HFFc6 (cell line): ENCODE measurements around the gene AFAP1. TPM values are rescaled to one million over a fixed set of nuclear protein-coding genes. Genes with fewer than 3 reads are reported as not detected.
"Not testable (repeated sequence)": the region's sequence is repeated elsewhere in the genome, so short reads cannot be mapped to it uniquely, and the experiment has no call there.

ENCODE experiments used
- DNase-seq: peaks from one replicate; pipeline ENCODE4 v3.0.0-alpha.2; 2018
- H3K27ac Mint-ChIP-seq: 2 replicates; pipeline ENCODE4 v1.8.0; 2020; ENCODE audit warnings: mild to moderate bottlenecking, mixed read lengths
- H3K27me3 Mint-ChIP-seq: 2 replicates; pipeline ENCODE4 v1.8.0; 2021; ENCODE audit warnings: mild to moderate bottlenecking, moderate library complexity, mixed read lengths; ENCODE audit not compliant: insufficient read depth
- H3K36me3 Mint-ChIP-seq: 2 replicates; pipeline ENCODE4 v1.8.0; 2021; ENCODE audit warnings: low read depth, mixed read lengths
- H3K4me1 Mint-ChIP-seq: 2 replicates; pipeline ENCODE4 v1.8.0; 2020; ENCODE audit warnings: low read depth, mixed read lengths
- H3K4me3 Mint-ChIP-seq: 2 replicates; pipeline ENCODE4 v1.8.0; 2020; ENCODE audit warnings: mild to moderate bottlenecking, moderate library complexity, mixed read lengths
- H3K9me3 Mint-ChIP-seq: 2 replicates; pipeline ENCODE4 v1.8.0; 2020; ENCODE audit warnings: mild to moderate bottlenecking, mixed read lengths
- CTCF ChIP-seq: fragments of 200-600 bp; sonication (generic); IDR thresholded peaks from 2 replicates; pipeline ENCODE4 v1.5.0; 2021; ENCODE audit warnings: antibody characterized with exemption, mild to moderate bottlenecking
- total RNA-seq, 6 experiments: library from RNA; stranded (reverse); fragmentation: NEBNext Ultra II Directional; extraction: Animal tissue kit (Norgen Biotek cat#: 25700); gene quantifications; 2 replicates in 1 of 6; 3 replicates in 5 of 6; pipeline ENCODE4 v1.2.3, GENCODE V29; 2021

AFAP1 gene
- total RNA-seq, 6 experiments from 2014 or later: 99.7 to 116 (median 107) TPM

GRCh38 chr4:7950301-7951092 lies 10.8 kb upstream of the AFAP1 start:
- H3K4me3 Mint-ChIP-seq: no peak overlapping the region
- peaks cover 6% of the 10 kb centered on the region for H3K27me3 Mint-ChIP-seq
- peaks cover 15% of the 10 kb centered on the region for H3K36me3 Mint-ChIP-seq
- H3K27ac Mint-ChIP-seq: no peak overlapping the region
- H3K9me3 Mint-ChIP-seq: peaks cover 17% of the 10 kb centered on the region
- no peak for TF ChIP-seq CTCF
- no peak for DNase-seq
- H3K4me1 Mint-ChIP-seq: peaks cover 22% of the 10 kb centered on the region

GRCh38 chr4:7949759-7950158 lies 10.1 kb upstream of the AFAP1 start:
- H3K27ac Mint-ChIP-seq: no peak overlapping the region
- peaks cover 19% of the 10 kb centered on the region for H3K4me1 Mint-ChIP-seq
- DNase-seq: no peak
- peaks cover 6% of the 10 kb centered on the region for H3K27me3 Mint-ChIP-seq
- peaks cover 17% of the 10 kb centered on the region for H3K9me3 Mint-ChIP-seq
- H3K4me3 Mint-ChIP-seq: no peak overlapping the region
- H3K36me3 Mint-ChIP-seq: peaks cover 15% of the 10 kb centered on the region
- no peak for TF ChIP-seq CTCF

- Mint-ChIP-seq H3K27ac (no peak overlapping the region), H3K4me1 (peaks cover 17% of the 10 kb centered on the region), H3K4me3 (no peak overlapping the region), H3K9me3 (peaks cover 17% of the 10 kb centered on the region), H3K27me3 (peaks cover 6% of the 10 kb centered on the region), H3K36me3 (peaks cover 15% of the 10 kb centered on the region)
- DNase-seq: no peak
- TF ChIP-seq CTCF: no peak
Observed at GRCh38 chr4:7947927-7948326, 8.3 kb upstream of the AFAP1 start.

- Mint-ChIP-seq H3K4me1 (peaks cover 30% of the 10 kb centered on the region), H3K9me3 (peaks cover 3% of the 10 kb centered on the region; the same call in 1 of the 2 replicates), H3K4me3 (no peak overlapping the region), H3K27me3 (peaks cover 6% of the 10 kb centered on the region), H3K27ac (no peak overlapping the region), H3K36me3 (peaks cover 1% of the 10 kb centered on the region; the same call in 1 of the 2 replicates)
- no peak for TF ChIP-seq CTCF
- DNase-seq: no peak
Observed at GRCh38 chr4:7945709-7946380, 6.2 kb upstream of the AFAP1 start.

- DNase-seq: peak; percentile 30
- H3K4me3 Mint-ChIP-seq: no peak overlapping the region
- no peak overlapping the region for H3K27ac Mint-ChIP-seq
- H3K27me3 Mint-ChIP-seq: peaks cover 6% of the 10 kb centered on the region; the same call in 1 of the 2 replicates
- no peaks in the 10 kb centered on the region for H3K36me3 Mint-ChIP-seq
- peaks cover 33% of the 10 kb centered on the region for H3K4me1 Mint-ChIP-seq
- H3K9me3 Mint-ChIP-seq: no peaks in the 10 kb centered on the region
- TF ChIP-seq CTCF: no peak
Observed at GRCh38 chr4:7944599-7945220, 5.0 kb upstream of the AFAP1 start.

GRCh38 chr4:7943688-7944087 lies 4.0 kb upstream of the AFAP1 start:
- not testable (repeated sequence) for H3K9me3 Mint-ChIP-seq, H3K36me3 Mint-ChIP-seq, H3K27ac Mint-ChIP-seq, H3K4me3 Mint-ChIP-seq, H3K27me3 Mint-ChIP-seq, DNase-seq
- H3K4me1 Mint-ChIP-seq: peaks cover 23% of the 10 kb centered on the region
